GM18505 (cell line): ENCODE results near the gene DEFB128.
"Not testable (repeated sequence)": the region's sequence is repeated elsewhere in the genome, so short reads cannot be mapped to it uniquely, and the experiment has no call there.

Source experiments
- ATAC-seq: cut with Tn5 transposase; IDR thresholded peaks from one replicate; pipeline ENCODE4 v1.9.1; 2021; ENCODE audit not compliant: unreplicated experiment
- POLR2A ChIP-seq: IDR thresholded peaks from 4 replicates; pipeline ENCODE4 v1.6.1; 2011; ENCODE audit warnings: borderline replicate concordance; ENCODE audit not compliant: insufficient read depth, insufficient read length; ENCODE audit errors: extremely low read depth

The DEFB128 gene

DNA sequence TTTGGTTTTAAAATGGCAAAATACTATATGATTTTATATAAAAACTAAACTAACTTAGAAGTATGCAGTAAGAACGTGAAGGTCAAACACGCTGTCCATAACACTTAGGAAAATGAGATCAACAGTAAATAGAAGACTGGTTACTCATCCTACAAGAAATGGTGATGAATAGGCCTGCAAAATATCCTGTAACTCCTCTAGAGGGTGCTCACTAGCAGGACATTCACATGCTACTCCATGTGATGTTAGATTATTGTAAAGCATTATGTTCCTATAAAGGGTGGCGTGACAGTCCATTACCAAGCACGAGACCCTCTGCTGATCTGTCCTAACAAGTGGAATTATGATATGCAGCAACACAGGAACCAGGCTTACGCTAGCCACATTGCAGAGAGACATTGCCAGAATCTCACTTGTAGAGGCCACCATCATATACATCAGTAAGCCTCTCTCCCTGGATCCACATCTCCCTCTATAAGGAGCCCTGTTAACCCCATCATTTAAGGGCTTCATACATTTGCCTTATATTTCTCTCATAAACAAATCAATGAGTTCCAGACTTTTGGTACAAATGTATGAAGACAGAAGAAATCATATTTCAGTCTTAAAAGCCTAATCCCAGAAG lies 19.5 kb upstream of the DEFB128 start:
- no peak for TF ChIP-seq POLR2A
- no peak for ATAC-seq

DNA sequence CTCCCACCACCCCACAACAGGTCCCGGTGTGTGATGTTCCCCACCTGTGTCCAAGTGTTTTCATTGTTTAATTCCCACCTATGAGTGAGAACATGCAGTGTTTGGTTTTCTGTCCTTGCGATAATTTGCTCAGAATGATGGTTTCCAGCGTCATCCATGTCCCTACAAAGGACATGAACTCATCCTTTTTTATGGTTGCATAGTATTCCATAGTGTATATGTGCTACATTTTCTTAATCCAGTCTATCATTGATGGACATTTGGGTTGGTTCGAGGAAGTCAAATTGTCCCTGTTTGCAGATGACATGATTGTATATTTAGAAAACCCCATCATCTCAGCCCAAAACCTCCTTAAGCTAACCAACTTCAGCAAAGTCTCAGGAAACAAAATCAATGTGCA lies 14.1 kb upstream of the DEFB128 start:
- not testable (repeated sequence) for ATAC-seq

DNA sequence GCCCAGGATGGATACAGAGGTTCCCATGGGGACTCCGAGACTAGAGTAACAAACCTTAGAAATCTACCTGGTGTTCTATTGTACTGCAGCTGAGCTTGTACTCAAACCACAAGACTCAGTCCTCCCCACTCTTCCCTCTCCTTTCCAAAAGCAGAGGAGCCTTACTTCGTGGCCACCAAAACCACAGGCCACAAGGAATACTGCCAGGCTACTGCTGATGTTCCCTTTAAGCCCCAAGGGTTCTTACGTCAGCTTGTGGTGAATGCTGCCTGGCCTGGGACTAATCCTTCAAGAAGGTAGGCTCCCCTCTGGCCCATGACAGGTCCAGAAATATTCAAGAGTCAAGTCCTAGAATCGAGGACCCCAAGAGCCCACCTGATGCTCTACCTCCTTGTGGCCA lies 10.5 kb upstream of the DEFB128 start:
- no peak for TF ChIP-seq POLR2A

DNA sequence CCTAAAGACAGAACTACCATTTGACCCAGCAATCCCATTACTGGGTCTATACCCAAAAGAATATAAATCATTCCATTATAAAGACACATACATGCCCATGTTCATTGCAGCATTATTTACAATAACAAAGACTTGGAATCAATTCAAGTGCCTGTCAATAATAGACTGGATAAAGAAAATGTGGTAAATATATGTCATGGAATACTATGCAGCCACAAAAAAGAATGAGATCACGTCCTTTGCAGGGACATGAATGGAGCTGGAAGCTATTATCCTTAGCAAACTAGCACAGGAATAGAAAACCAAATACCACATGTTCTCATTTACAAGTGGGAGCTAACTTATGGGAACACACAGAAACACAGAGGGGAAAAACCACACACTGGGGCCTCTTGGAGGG lies 8.7 kb upstream of the DEFB128 start:
- no peak for TF ChIP-seq POLR2A
- ATAC-seq: no peak

More for the DNA sequence above, 10.5 kb upstream of the DEFB128 start:
- ATAC-seq: no peak

DNA sequence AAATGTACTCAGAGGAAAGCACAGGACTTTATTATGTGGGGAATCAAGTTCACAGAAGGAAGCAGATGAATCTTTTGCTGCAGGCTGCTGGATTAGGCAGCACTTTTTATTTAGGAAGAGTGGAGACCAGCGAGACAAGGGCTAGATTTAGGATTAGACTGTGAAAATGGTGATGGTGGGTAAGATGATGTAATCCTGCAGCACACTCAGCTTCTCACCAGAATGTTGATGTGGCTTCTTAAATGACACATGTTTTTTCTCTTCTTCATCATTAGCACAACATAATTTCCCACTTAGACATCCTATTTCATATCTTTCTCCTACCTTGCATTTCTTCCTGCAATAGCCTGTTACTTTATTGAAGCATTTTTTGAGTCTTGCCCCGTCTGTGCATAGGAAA lies 1.8 kb downstream of the DEFB128 start:
- no peak for TF ChIP-seq POLR2A
- no peak for ATAC-seq

DNA sequence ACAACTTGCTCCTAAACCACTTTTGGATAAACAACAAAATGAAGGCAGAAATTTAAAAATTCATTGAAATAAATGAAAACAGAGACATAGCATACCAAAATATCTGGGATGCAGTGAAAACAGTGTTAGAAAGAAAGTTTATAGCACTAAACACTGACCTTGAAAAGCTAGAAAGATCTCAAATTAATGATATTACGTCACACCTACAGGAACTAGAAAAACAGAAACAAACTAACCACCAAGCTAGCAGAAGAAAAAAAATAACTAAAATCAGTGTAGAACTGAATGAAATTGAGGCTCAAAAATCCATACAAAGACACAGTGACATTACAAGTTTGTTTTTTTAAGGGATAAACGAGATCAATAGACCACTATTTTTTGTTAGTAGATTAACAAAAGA lies 5.2 kb downstream of the DEFB128 start:
- ATAC-seq: no peak
- no peak for TF ChIP-seq POLR2A

DNA sequence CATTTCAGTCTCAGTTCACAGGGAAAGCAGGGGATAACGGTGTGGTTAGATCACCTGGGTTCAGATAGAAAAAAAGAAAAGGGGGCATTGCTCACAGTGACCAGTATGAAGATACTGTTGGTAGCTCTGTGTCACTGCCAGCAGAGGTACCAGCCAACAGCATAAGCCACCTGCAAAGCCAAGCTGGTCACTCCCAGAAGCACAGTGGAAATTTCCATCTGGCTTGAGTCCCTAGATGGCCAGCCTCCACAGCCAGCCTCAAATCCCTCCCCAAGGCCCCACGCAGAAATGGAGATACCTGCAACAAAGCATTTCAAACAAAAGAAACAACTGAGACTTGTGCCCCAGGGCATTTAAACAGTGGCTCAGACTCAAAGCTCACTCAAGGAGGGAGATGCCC lies 20.6 kb downstream of the DEFB128 start:
- no peak for ATAC-seq
- no peak for TF ChIP-seq POLR2A

DNA sequence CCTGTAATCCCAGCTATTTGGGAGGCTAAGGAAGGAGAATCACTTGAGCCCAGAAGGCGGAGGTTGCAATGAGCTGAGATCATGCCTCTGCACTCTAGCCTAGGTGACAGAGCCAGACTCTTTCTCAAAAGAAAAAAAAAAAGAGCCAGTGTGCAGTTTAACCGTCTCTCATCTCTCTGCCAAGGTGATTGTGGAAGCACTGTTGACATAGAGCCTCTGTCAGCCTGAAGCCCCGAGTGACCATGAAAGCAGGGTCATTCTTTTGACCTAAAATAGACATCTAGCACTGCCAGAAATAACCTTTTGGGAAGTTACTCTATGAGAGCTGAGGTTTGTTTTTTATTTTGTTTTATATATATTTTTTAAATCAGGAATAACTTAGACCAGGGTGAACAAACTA lies 24.9 kb downstream of the DEFB128 start:
- no peak for TF ChIP-seq POLR2A
- no peak for ATAC-seq

DNA sequence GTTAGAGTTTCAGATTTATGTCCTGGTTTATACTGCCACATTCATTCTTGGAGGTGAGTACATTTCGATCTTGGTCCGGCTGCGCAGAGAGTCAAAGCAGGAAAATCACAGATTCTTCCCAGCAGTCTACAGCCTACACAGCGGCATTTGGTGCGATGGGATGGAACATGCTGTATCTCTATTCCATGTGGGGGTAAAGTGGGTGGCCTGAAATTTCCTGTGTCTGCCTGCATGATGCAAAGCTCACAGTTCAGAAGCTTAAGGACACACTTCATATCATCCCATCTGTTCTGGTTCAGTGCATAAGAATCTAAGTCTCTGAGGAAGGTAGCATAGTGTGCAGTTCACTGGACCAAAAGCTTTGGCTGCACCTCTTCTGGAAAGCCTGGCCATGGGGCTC lies 32.4 kb downstream of the DEFB128 start, which contains the start of gene DEFB127:
DEFB127 (plus strand) TSS at position 301 of the 400 bp plus-strand sequence; CDS start at position 392, 91 bp downstream.
- no peak for ATAC-seq

DNA sequence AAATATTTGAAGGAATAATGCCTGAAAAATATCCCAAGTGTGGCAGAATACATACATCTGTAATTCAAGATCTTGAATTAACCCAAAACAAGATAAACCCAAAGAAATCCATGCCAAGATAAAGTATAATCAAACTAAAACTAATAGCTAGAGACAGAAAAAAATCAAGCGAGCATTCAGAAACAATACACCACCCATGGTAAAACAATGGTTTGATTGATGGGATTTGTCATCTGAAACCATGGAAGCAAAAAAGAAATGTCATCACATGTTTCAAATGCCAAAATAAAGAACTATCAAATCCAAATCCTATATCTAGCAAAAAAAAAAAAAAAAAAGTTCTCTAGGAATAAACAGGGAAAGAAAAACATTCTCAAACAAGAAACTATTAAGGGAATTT lies 37.4 kb downstream of the DEFB128 start:
- TF ChIP-seq POLR2A: no peak
- ATAC-seq: no peak

More for the DNA sequence above, 32.4 kb downstream of the DEFB128 start, which contains the start of gene DEFB127:
- no peak for TF ChIP-seq POLR2A

DNA sequence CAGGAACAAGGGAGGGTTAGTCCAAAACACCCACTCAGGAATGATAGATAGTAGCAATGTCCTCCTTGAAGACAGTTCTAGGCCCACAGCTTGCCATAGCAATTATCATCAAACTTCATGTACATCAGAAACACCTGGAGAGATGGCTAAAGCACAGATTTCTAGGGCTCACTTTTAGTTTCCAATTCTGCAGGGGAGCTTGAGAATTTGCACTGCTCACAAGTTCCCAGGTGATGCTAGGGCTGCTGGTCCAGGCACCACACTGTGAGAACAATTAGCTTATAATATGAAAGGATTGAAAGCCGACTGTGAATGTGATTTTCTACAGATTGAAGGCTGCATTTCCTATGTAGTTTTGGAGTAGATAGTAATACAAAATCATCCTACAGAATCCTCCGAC lies 43.6 kb downstream of the DEFB128 start:
- ATAC-seq: no peak
- TF ChIP-seq POLR2A: no peak

DNA sequence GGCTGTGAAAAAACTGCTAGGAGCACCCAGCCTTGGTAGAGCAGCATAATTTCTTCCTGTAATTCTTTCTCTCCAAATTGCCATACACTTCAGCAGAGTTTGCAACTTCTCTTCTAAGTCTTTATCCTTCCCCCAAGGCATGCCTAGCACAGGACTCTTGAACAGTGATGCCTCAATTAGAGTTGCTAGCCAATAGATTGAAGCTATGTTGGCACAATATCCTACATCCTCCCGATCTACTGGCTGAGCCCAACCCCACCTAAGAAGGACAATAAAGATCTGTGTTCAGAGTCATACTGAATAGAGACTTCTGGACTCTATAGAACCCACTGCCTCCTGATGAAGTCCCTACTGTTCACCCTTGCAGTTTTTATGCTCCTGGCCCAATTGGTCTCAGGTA lies 47.2 kb downstream of the DEFB128 start, which contains the start of gene DEFB126:
DEFB126 (plus strand) TSS at position 301 of the 400 bp plus-strand sequence; CDS start at position 340, 39 bp downstream.
- TF ChIP-seq POLR2A: no peak
- ATAC-seq: no peak
